Glomerular visceral epithelial cell (primary cell): Measurements from ENCODE around the gene ANKRD11.
A peak's percentile ranks its signal among the peaks of the same experiment; 100 is the strongest.
"Not testable (repeated sequence)": the region's sequence is repeated elsewhere in the genome, so short reads cannot be mapped to it uniquely, and the experiment has no call there.

Experiments used
- DNase-seq: peaks from one replicate; pipeline ENCODE4 v3.0.0-alpha.2; 2016; ENCODE audit errors: extremely low spot score

ANKRD11 gene

DNA sequence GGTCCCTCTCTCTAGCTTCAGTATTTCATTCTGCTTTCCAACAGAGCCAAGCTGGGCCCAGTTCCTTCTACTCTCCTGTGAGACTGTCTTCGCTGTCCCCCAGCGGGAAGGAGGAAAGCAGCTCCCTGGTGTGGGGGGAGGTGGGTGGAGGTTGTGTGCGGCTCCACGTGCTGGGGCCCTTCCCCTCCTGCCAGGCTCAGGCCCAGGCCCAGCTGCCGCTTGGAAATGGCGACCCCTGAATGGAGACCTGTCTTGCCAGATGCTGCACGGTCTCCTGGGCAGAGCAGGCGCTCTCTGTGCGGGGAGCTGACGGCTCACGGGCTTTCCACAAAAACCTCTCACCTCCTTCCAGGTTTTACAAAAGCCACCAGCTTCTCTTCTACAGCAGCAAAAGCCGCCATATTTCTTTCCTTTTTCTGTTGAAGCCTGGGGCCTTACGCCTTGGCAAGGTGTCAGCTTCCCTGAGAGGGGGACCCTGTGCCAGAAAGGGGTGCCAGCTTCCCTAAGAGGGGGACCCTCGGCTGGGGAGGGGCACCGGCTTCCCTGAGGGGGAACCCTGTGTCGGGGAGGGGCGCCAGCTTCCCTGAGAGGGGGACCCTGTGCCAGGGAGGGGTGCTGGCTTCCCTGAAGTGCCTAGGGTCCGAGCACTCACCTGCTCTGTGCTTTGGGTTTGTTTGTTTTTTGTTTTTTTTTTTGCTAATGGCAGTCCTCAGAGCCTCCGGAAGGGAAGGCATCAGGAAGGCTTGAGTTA is 225.4 kb downstream of the ANKRD11 start:
- no peak for DNase-seq

DNA sequence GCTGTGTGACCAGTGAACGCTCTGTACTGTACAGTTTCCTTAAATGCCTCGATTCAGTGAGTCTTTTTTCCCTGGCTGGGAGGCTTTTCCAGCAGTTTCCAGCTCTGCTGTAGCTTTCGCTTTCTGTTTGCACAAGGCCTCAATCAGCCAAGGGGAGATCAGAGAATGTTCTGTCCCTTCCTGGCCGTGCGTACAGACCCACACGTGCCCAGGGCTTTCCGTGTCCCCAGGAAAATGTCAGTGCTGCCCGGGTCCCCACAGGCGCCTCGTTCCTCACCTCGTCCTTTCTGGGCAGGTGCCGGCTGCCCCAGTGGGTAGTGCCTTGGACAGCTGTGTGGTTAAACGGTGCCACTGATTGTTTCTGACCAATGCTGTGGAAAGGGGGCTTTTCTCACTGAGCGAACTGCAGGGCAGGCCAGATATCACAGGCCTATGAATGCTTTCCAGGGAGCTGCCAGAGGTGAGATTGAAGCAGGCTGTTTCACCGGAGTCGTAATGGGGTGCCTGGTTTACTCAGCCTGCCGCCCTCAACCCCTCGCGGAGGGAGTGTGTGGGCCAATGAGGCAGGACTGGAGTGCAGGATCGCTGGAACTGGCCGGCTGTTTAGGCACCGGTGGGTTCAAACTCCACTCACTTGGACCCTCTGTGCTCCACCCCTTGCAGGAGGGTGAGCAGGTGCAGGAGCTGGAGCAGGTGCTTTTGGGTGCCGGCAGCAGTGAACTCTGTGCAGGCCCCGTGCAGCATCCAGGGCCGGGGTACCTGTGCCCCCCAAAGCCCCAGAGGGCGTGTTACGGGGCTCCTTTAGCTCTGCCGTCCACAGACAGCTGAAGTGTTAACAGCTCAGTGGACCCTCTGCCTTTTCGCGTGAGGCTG is 228.4 kb downstream of the ANKRD11 start:
- DNase-seq, result no peak

DNA sequence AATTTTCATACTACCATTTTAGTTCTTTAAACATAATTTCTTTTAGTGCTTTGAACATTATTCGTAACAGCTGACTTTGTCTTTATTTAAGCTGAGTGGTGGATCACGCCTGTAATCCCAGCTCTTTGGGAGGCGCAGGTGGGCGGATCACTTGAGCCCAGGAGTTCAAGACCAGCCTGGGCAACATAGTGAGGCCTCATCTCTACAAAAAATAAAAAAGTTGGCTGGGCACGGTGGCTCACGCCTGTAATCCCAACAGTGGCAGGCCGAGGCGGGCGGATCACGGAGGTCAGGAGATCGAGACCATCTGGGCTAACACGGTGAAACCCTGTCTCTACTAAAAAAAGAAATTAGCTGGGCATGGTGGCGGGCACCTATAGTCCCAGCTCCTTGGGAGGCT is 230.5 kb downstream of the ANKRD11 start:
- not testable (repeated sequence) for DNase-seq

DNA sequence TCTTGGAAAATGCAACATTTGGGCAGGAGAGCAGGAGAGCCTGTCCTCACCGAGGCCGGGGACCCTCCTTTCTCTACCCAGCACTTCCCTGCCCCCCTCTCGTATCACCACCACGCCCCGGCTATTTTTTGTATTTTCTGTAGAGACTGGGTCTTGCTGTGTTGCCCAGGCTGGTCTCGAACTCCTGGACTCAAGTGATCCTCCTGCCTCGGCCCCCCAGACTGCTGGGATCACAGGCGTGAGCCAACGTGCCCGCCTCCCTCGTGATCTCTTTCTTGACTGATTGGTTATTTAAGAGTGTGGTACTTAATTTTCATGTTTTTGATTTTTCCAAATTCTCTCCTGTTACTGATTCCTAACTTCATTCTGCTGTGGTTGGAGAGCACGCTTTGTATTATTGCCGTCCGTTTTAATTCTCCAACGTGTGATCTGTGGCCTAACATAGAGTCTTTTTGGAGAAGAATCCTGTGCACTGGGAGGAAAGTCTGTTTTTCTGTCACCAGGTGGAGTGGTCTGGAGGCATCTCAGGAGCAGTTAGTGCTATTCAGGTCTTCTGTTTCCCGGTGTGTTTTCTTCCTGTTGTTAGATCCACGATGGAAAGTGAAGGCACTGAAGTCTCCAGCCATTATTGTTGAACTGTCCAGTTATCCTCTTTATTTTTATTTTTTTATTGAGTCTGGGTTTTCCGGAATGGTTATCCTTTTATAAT is 232.4 kb downstream of the ANKRD11 start:
- no peak for DNase-seq

DNA sequence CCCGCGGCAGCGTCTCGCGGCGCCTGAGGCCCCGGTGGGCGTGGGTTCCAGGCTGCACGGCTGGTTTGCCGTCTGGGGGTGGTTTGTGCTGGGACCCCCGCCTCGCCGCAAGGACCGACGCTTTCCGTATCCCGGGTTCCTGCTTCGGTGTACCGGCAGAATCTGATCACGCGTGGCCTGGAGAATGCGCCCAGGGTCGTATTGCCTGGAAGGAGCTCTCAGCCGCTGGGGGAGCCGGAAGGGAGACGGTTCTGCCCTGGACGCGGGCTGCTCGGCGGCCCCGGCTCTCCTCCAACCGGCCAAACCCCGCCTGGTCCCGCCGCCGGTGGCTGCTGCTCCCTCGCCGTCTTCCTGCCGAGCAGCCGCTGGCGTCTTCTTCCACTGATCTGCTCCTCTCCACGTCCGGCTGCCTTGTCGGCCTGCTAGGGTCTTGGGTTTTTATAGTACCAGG is 233.1 kb downstream of the ANKRD11 start:
- no peak for DNase-seq

DNA sequence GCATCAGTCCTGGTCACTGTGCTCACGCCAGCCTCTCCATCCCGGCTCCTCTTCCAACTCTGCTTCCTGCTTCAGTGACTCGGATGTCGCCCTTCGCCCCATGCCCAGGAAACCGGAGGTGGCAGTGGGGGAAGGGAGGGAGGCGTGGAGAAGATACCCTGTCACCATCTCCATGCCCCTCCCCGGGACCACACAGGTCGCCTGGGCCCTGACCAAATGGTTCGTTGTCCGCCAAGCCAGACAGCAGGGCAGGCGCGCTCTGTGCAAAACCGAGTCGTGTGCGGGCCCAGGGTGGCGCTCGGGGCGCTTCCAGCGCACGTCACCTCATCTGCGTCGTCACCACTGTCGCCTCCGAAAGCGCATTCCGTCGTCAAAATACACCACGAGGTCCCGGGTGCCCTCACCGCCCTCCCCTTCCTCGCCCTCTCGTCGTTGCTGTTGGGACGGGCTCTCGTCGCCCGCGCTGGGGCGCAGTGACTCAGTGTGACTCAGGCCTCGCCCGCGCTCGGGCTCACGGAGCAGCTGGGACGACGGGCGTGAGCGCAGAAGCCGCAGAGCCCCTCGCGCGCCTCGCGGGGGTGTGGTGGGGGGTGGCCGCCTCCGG is 233.6 kb downstream of the ANKRD11 start:
- peak; percentile 37 for DNase-seq

DNA sequence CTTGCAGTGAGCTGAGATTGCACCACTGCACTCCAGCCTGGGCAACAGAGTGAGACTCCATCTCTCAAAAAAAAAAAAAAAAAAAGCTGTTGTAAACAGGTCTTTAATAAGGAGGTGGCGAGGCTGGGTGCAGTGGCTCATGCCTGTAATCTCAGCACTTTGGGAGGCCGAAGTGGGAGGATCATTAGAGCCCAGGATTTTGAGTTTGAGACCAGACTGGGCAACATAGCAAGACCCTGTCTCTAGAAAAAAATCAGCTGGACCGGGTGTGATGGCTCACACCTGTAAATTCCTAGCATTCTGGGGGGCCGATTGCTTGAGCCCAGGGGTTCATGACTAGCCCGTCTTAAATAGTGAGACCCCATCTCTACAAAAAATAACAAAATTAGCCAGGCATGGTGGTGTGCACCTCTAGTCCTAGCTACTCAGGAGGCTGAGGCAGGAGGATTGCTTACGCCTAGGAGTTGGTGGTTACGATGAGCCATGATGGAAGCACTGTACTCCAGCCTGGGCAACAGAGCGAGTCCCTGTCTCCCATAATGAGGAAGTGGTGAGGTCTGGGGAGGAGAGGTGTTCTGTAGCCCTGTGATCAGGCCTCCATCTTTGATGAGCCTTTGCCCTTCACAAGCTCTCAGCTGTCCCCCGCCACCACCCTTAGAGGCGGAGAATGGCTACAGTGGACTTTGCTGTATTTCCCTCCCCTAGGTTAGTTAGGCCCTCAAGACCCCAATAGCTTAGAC is 236.6 kb downstream of the ANKRD11 start:
- no peak for DNase-seq

DNA sequence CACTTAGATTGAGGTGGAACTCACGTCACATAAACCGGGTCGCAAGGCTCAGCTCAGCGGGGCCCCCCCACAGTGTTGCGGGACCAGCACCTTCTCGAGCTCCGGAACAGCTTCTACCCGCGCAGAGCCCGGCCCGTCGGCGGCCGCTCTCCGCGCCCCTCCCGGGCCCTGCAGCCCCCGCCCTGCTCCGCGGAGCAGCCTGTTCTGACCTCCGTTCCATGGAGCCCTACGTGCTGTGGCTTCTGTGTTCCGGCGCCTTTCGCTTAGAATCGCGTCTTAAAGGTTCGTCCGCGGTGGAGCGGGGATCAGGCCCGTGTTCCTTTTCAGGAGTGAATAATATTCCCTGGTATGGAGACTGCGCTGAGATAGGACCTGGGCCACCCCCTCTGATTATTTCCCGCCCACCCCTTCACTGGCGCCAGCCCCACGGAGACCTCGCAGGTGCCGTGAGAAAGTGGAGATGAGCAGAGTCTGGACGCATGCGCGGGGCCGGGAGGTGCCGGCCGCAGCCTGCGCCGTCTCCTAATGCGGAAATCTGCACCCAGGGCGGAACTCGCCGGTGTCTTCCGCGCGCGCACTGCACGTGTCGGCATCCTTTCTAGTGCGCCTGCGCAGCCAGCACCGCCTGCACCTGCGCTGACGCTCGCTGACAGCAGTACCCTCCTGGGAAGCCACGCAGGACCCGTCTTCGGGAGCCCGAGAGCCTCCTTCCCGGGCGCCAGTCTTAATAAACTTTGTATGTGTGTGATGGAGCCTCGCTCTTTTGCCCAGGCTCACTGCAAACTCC is 242.0 kb downstream of the ANKRD11 start:
- no peak for DNase-seq

DNA sequence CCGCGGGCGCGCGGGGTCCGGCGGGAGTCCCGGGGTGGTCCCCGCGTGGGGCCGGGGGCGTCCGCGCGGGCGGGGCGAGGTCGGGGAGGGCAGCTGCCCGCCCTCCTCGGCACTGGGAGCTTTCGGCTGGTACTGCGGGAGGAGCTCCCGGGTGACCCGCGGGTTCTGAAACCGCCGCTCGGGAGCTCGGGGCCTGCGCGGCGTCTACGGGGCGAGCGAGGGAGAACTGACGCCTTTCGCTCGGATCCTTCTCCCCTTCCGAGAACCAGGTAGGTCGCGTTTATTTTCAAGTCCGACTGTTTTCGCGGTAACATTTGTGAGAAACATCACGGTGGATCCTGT is 242.7 kb downstream of the ANKRD11 start:
- DNase-seq, result not testable (repeated sequence)

DNA sequence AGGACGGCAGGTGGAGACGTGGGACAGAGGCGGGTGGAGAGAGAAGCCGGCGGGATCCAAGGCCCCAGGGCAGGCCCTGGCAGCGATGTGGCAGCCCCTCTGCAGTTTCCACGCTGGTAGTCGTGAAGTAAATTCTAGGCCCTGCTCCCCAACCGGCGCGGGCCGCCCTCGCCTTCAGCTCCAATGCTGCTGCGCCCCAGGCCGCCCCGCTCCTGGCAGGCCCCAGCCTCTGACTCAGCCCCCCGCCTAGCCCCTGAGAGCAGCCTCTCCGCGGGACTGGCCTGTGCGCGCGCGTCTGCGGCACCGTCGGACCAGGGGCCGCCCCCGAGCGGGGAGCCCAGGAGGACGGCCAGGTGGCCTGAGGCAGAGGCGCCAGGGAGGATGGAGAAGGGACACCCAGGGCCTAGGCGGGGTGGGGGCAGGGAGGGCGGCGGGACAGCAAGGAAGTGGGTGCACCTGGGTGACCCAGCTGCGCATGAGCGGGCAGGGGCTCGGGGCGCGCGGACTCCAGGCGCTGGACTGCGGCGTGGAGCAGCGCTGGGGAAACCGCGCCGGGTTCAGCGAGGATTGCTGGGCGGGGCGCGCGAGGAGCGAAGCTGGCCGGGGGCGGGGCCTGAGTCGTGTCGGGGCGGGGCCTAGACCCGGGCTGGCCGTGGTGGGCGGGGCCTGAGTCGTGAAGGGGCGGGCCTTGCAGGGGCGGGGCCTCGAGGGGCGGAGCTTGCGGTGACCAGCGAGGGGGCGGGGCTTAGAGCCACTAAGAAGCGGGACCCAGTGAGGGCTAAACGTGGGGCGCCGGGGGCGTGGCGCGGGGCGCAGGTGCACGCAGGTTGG is 243.2 kb downstream of the ANKRD11 start:
- peak; percentile 87 for DNase-seq

DNA sequence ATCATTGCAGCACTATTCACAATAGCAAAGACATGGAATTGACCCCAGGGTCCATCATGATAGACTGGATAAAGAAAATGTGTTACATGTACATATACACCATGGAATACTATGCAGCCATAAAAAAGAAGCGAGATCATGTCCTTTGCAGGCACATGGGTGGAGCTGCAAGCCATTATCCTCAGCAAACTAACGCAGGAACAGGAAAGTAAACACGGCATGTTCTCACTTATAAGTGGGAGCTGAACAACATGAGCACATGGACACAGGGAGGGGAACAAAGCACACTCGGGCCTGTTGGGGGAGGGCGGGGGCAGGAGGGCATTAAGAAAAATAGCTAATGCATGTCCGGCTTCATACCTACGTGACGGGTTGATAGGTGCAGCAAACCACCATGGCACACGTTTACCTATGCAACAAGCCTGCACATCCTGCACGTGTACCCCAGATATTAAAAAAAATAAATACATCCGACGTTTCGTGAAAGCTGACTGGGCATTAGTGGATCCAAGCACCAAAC is 243.9 kb downstream of the ANKRD11 start:
- DNase-seq, result no peak

DNA sequence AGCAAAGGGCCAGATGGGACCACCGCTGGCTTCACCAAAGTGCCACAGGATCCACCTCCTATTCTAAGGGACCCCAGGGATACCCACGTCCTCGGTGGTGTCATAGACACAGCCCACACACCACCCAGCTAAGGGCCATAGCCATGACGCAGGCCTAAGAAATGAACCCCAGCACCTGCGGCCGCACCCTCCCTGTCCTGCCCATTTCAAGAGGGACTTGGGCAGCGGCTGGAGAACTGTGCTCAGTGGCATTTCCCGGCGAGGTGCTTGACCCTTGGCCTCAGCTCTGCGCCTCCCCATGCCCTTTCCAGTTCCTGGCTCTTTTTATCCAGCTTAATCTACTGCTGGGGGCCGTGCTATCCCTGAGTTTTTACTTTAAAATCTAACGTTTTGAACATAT is 245.6 kb downstream of the ANKRD11 start:
- no peak for DNase-seq

DNA sequence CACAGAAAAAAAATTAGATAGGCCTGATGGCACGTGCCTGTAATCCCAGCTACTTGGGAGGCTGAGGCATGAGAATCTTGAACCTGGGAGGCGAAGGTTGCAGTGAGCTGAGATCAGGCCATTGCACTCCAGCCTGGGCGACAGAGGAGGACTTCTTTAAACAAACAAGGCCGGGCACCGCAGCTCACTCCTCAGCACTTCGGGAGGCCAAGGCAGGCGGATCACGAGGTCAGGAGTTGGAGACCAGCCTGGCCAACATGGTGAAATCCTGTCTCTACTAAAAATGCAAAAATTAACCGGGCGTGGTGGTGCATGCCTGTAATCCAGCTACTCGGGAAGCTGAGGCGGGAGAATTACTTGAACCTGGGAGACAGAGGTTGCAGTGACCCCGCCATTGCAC is 246.1 kb downstream of the ANKRD11 start:
- DNase-seq, result not testable (repeated sequence)

DNA sequence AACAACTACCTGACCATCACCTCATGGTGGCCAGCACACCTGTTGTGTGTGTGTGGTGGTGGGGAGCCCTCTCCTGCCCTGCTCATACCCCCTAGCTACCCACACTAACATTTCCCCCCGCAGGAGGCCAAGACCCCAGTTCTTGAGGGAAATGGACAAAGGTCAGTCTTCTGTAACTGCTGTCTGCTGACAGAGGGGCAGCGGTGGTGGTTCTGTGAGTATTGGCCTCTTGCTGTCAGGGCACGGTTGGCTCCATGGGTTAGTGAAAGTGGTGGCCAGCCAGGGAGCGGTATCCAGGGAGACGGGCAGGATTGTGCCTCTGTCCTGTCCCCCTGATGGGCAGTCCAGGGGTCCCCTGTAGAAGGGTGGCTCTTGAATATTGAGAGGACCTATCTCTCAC is 246.7 kb downstream of the ANKRD11 start:
- no peak for DNase-seq

DNA sequence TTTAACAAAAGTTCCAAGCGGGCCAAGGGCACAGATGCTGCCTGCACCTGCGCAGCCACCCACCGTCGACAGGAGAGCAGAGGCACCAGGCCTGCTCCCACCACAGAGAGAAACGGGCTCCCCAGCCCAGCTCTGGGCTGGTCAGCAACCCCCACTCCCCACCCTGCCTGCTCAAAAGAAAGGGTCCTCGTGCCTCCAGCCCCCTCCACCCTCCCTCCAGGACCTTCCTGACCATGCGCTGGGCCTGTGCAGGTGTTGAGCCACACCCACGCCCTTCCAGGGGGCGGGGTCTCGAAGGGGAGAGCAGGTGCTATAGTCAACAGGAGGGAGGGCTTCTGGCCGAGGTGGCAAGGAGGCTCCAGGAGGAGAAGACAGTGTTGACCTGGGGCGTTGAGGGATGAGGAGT is 247.6 kb downstream of the ANKRD11 start:
- no peak for DNase-seq

DNA sequence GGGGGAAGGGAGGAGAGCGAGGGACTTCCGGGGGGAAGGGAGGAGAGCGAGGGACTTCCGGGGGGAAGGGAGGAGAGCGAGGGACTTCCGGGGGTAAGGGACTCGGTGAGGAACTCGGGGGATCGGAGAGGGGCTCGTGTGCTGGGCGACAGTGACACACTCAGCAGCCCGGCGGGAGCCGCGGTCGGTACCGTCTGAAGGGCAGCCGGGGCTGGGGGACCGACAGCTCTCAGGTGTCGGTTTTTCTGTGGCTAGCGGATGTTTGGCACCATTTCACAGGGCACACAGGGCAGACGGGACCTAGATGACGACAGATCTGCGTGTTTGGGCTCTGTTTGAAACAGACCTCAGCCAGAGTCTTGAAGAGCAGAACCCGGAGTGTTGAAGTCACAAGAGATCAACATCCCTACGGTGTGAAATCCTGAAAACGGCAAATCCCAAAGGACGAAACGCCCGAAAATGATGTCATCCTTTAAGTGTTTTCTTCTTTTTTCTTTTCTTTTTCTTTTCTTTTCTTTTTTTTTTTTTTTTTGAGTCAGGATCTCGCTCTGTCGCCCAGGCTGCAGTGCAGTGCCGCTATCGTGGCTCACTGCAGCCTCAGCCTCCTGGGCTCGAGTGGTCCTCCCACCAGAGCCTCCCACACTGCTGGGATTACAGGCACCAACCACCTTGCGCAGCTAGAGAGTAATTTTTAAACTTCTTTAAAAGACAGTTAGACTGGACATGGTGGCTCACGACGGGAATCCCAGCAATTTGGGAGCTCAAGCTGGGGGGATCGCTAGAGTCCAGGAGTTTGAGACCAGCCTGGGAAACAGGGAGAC is 249.0 kb downstream of the ANKRD11 start:
- DNase-seq, result peak; percentile 61

DNA sequence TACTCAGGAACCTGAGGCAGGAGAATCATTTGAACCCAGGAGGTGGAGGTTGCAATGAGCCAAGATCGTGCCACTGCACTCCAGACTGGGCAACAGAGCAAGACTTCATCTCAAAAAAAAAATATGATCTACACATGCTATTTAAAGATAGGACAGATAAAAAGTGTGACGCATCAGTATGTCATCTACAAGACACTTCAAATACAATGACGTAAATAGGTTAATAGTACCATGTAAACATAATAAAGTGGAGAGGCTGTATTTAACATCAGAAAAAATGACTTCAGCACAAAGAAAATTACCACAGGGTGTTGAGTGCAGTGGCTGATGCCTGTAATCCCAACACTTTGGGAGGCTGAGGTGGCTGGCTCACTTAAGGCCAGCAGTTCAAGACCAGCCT is 252.6 kb downstream of the ANKRD11 start:
- DNase-seq, result no peak

DNA sequence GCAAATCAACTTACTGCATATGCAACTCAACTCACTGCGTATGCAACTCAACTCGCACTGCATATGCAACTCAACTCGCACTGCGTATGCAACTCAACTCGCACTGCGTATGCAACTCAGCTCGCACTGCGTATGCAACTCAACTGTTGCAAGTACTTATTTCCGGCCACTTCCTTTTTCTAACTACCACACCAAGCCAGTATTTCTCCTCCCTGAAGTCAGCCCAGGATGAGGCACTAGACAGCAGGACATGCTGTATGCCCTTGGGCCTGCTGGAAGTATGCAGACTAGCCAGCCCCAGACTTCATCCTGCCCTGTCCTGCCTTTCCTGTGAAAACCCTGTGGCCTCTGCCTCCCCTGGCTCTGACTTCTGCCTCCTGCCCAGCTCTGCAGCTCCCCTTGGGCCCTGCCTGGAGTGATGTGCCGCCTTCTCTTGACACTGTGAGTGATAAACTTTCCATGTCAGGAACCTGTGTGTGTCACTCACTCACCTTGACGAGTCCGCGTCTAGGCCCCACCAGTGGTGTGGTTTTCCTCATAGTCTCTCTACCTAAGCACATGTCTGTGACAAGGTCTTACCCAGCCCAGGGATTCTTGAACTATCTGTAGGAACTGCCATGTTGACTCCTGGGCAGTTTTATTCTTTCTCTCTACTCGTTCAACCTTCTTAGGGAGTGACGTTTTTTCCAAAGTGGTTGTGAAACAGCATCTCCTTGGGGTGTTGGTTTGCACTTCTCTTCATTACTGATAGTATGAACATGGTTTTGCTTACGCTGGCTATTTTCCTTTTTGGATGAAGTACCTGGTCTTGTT is 256.5 kb downstream of the ANKRD11 start:
- DNase-seq, result no peak
